Type B pancreatic cell (in vitro differentiated cells): ENCODE measurements around the gene PPP2R1B. TPM values are rescaled to one million over a fixed set of nuclear protein-coding genes. Genes with fewer than 3 reads are reported as not detected.

ENCODE experiments used
- DNase-seq: peaks from one replicate; pipeline ENCODE4 v3.0.0; 2021; ENCODE audit warnings: mixed read lengths; ENCODE audit not compliant: unreplicated experiment; ENCODE audit errors: extremely low spot score
- H3K27ac Mint-ChIP-seq: 2 replicates; pipeline ENCODE4 v1.8.0; 2021; ENCODE audit warnings: mild to moderate bottlenecking, mixed read lengths
- H3K27me3 Mint-ChIP-seq: 2 replicates; pipeline ENCODE4 v1.8.0; 2021; ENCODE audit warnings: mixed read lengths
- H3K36me3 Mint-ChIP-seq: 2 replicates; pipeline ENCODE4 v1.8.0; 2021; ENCODE audit warnings: mixed read lengths
- H3K4me1 Mint-ChIP-seq: one replicate; pipeline ENCODE4 v1.8.0; 2021; ENCODE audit warnings: mixed read lengths; ENCODE audit not compliant: unreplicated experiment
- H3K4me3 Mint-ChIP-seq: 2 replicates; pipeline ENCODE4 v1.8.0; 2021; ENCODE audit warnings: mild to moderate bottlenecking, mixed read lengths
- H3K9me3 Mint-ChIP-seq: 2 replicates; pipeline ENCODE4 v1.8.0; 2021; ENCODE audit warnings: mixed read lengths
- CTCF ChIP-seq: fragments of 200-600 bp; sonication (generic); conservative IDR thresholded peaks from 2 replicates; pipeline ENCODE4 v1.5.0; 2021; ENCODE audit warnings: antibody characterized with exemption, mild to moderate bottlenecking
- total RNA-seq: library from RNA; stranded (reverse); gene quantifications from 2 replicates; pipeline ENCODE4 v1.2.1, GENCODE V29; 2021; ENCODE audit warnings: low replicate concordance

Gene PPP2R1B
- total RNA-seq, 1 donor from 2014 or later = 52.3 TPM

- H3K4me3 Mint-ChIP-seq = peak overlapping the region; percentile 79
- H3K4me1 Mint-ChIP-seq = peaks cover 41% of the 10 kb centered on the region
- H3K27ac Mint-ChIP-seq = peak overlapping the region; percentile 89
- H3K27me3 Mint-ChIP-seq = no peaks in the 10 kb centered on the region
- DNase-seq = no peak
- peaks cover 7% of the 10 kb centered on the region for H3K36me3 Mint-ChIP-seq
- no peak for TF ChIP-seq CTCF
- H3K9me3 Mint-ChIP-seq = no peaks in the 10 kb centered on the region
Observed at GRCh38 chr11:111736181-111736590, 30.0 kb downstream of the PPP2R1B start.

- H3K4me1 Mint-ChIP-seq = peaks cover 48% of the 10 kb centered on the region
Observed at GRCh38 chr11:111735262-111736116, 30.7 kb downstream of the PPP2R1B start.

GRCh38 chr11:111734954-111735261 lies 31.3 kb downstream of the PPP2R1B start:
- no peaks in the 10 kb centered on the region for H3K36me3 Mint-ChIP-seq

More at GRCh38 chr11:111735262-111736116, 30.7 kb downstream of the PPP2R1B start:
- TF ChIP-seq CTCF = no peak
- Mint-ChIP-seq H3K4me3 (peak overlapping the region; percentile 79), H3K9me3 (no peaks in the 10 kb centered on the region), H3K36me3 (peaks cover under 1% of the 10 kb centered on the region), H3K27ac (peak overlapping the region; percentile 89), H3K27me3 (no peaks in the 10 kb centered on the region)
- no peak for DNase-seq

GRCh38 chr11:111734101-111734953 lies 31.9 kb downstream of the PPP2R1B start:
- H3K4me1 Mint-ChIP-seq = peaks cover 59% of the 10 kb centered on the region
- DNase-seq = no peak
- H3K36me3 Mint-ChIP-seq = no peaks in the 10 kb centered on the region
- H3K27ac Mint-ChIP-seq = peak overlapping the region; percentile 89
- H3K9me3 Mint-ChIP-seq = no peaks in the 10 kb centered on the region
- H3K27me3 Mint-ChIP-seq = no peaks in the 10 kb centered on the region
- H3K4me3 Mint-ChIP-seq = peak overlapping the region; percentile 79
- TF ChIP-seq CTCF = no peak

More at GRCh38 chr11:111734954-111735261, 31.3 kb downstream of the PPP2R1B start:
- no peaks in the 10 kb centered on the region for H3K27me3 Mint-ChIP-seq
- peaks cover 53% of the 10 kb centered on the region for H3K4me1 Mint-ChIP-seq
- peak overlapping the region; percentile 79 for H3K4me3 Mint-ChIP-seq
- no peak for DNase-seq
- no peaks in the 10 kb centered on the region for H3K9me3 Mint-ChIP-seq
- TF ChIP-seq CTCF = no peak
- H3K27ac Mint-ChIP-seq = peak overlapping the region; percentile 89

- Mint-ChIP-seq H3K4me3 (no peak overlapping the region), H3K27ac (no peak overlapping the region), H3K4me1 (peaks cover 65% of the 10 kb centered on the region), H3K27me3 (no peaks in the 10 kb centered on the region), H3K36me3 (no peaks in the 10 kb centered on the region), H3K9me3 (no peaks in the 10 kb centered on the region)
- no peak for DNase-seq
- TF ChIP-seq CTCF = no peak
Observed at GRCh38 chr11:111733611-111734088, 32.5 kb downstream of the PPP2R1B start.
